ENCODE measurements around the gene NEMF.

The NEMF gene

GRCh38 chr14:49863487-49864281, 11.1 kb upstream of the NEMF start (continued):
- no peak for TF ChIP-seq ZNF280D (tag by site-specific recombination; IDR thresholded peaks at IDR 0.05)
- no peak for TF ChIP-seq INSM2 (tag by site-specific recombination; IDR thresholded peaks at IDR 0.05)
- no peak for TF ChIP-seq PATZ1 (tag by site-specific recombination; IDR thresholded peaks at IDR 0.05)
- TF ChIP-seq ZNF560 (tag by site-specific recombination; IDR thresholded peaks at IDR 0.05; ENCODE audit: borderline replicate concordance) = no peak
- TF ChIP-seq ZNF423 (tag by site-specific recombination; IDR thresholded peaks at IDR 0.05) = no peak
- no peak for TF ChIP-seq BCL11A (tag by site-specific recombination; IDR thresholded peaks at IDR 0.05; ENCODE audit: low read depth)
- TF ChIP-seq ZBTB11 (tag by site-specific recombination; conservative IDR thresholded peaks at IDR 0.05; ENCODE audit: low read depth) = no peak
- TF ChIP-seq ZNF19 (tag by site-specific recombination; IDR thresholded peaks at IDR 0.05; ENCODE audit: low read depth) = no peak
- TF ChIP-seq ZBTB48 (tag by site-specific recombination; IDR thresholded peaks at IDR 0.05) = peak; percentile 92
- TF ChIP-seq ZBTB20 (tag by site-specific recombination; IDR thresholded peaks at IDR 0.05) = peak; percentile 91
- TF ChIP-seq SP2 (tag by site-specific recombination; IDR thresholded peaks at IDR 0.05) = peak; percentile 61
- no peak for TF ChIP-seq SALL2 (tag by site-specific recombination; IDR thresholded peaks at IDR 0.05; ENCODE audit: borderline replicate concordance)
- no peak for TF ChIP-seq ZNF777 (tag by site-specific recombination; IDR thresholded peaks at IDR 0.05; ENCODE audit: borderline replicate concordance)
- TF ChIP-seq PRDM10 (tag by site-specific recombination; IDR thresholded peaks at IDR 0.05) = peak; percentile 43; the same call in 1 of the 2 replicates

All from HEK293 (cell line).